Mesendoderm (in vitro differentiated cells): ENCODE data around the gene SRC.

Source experiments
- DNase-seq: peaks from one replicate; pipeline ENCODE4 v3.0.0; 2013
- H2AK5ac ChIP-seq: 2 replicates; pipeline ENCODE4 v1.6.1; 2013; ENCODE audit warnings: low read length, inconsistent platforms
- H2BK120ac ChIP-seq: 2 replicates; pipeline ENCODE4 v1.6.1; 2013; ENCODE audit warnings: low read depth, mild to moderate bottlenecking, low read length, moderate library complexity, mixed read lengths
- H2BK15ac ChIP-seq: replicated peaks from 2 replicates; pipeline ENCODE4 v1.6.1; 2013; ENCODE audit warnings: low read depth, mild to moderate bottlenecking, moderate library complexity
- H2BK5ac ChIP-seq: 2 replicates; pipeline ENCODE4 v1.6.1; 2013; ENCODE audit warnings: low read length, inconsistent platforms
- H3K18ac ChIP-seq: 2 replicates; pipeline ENCODE4 v1.6.1; 2013; ENCODE audit warnings: mild to moderate bottlenecking, low read length, mixed read lengths
- H3K23ac ChIP-seq: one replicate; pipeline ENCODE4 v1.6.1; 2013; ENCODE audit warnings: low read length
- H3K27ac ChIP-seq: 2 replicates; pipeline ENCODE4 v1.5.1; 2013; ENCODE audit warnings: low read depth, mild to moderate bottlenecking, inconsistent platforms, low read length, moderate library complexity
- H3K27me3 ChIP-seq: 2 replicates; pipeline ENCODE4 v1.6.1; 2013; ENCODE audit warnings: low read length, control low read depth, mild to moderate bottlenecking, inconsistent platforms; ENCODE audit not compliant: insufficient read depth, poor library complexity
- H3K36me3 ChIP-seq: 2 replicates; pipeline ENCODE4 v1.6.1; 2013; ENCODE audit warnings: low read length, inconsistent platforms; ENCODE audit not compliant: control insufficient read depth, insufficient read depth
- H3K4ac ChIP-seq: one replicate; pipeline ENCODE4 v1.6.1; 2013; ENCODE audit warnings: low read depth, mild to moderate bottlenecking, low read length, moderate library complexity
- H3K4me1 ChIP-seq: 2 replicates; pipeline ENCODE4 v1.6.1; 2013; ENCODE audit warnings: low read depth, low read length, inconsistent platforms; ENCODE audit not compliant: control insufficient read depth
- H3K4me2 ChIP-seq: 2 replicates; pipeline ENCODE4 v1.6.1; 2013; ENCODE audit warnings: low read length
- H3K4me3 ChIP-seq: 2 replicates; pipeline ENCODE4 v1.5.1; 2013; ENCODE audit warnings: mild to moderate bottlenecking, low read length
- H3K56ac ChIP-seq: one replicate; pipeline ENCODE4 v1.6.1; 2013; ENCODE audit warnings: low read length
- H3K79me1 ChIP-seq: 2 replicates; pipeline ENCODE4 v1.6.1; 2013; ENCODE audit warnings: low read length, inconsistent platforms
- H3K79me2 ChIP-seq: 2 replicates; pipeline ENCODE4 v1.6.1; 2013; ENCODE audit warnings: mild to moderate bottlenecking, low read length; ENCODE audit not compliant: control insufficient read depth, insufficient read depth
- H3K9ac ChIP-seq: 2 replicates; pipeline ENCODE4 v1.6.1; 2013; ENCODE audit warnings: low read length, inconsistent platforms
- H4K5ac ChIP-seq: one replicate; pipeline ENCODE4 v1.6.1; 2013; ENCODE audit warnings: low read length
- H4K8ac ChIP-seq: one replicate; pipeline ENCODE4 v1.6.1; 2013; ENCODE audit warnings: low read depth, mild to moderate bottlenecking, control low read depth, low read length, moderate library complexity
- WGBS: extraction: QIAGEN DNeasy Blood & Tissue Kit; methylation state at CpG from one replicate; pipeline ENCODE4 v1.1.7; 2013; ENCODE audit warnings: low lambda C conversion rate, missing lambda C conversion rate; ENCODE audit not compliant: insufficient coverage; ENCODE audit errors: extremely low coverage; 5-methylcytosine and 5-hydroxymethylcytosine counted together

Gene SRC

GRCh38 chr20:37347347-37347823 is 1.4 kb downstream of the SRC start:
- Histone ChIP-seq H3K56ac (peak overlapping the region; percentile 92), H4K5ac (no peak overlapping the region), H3K9ac (peak overlapping the region; percentile 81), H3K18ac (no peak overlapping the region), H3K27ac (no peak overlapping the region), H3K4ac (no peak overlapping the region), H3K4me1 (no peaks in the 10 kb centered on the region), H3K23ac (no peak overlapping the region), H2BK120ac (no peak overlapping the region), H3K27me3 (no peaks in the 10 kb centered on the region), H2BK5ac (no peak overlapping the region), H2BK15ac (no peak overlapping the region), H3K79me1 (peaks cover 46% of the 10 kb centered on the region), H3K4me3 (no peak overlapping the region), H4K8ac (no peak overlapping the region), H3K4me2 (peak overlapping the region; percentile 33), H2AK5ac (no peak overlapping the region), H3K79me2 (peaks cover 57% of the 10 kb centered on the region), H3K36me3 (no peaks in the 10 kb centered on the region)
- WGBS = no CpG with 5 or more reads among the region's 7 CpGs
- no peak for DNase-seq

- no CpG with 5 or more reads among the region's 11 CpGs for WGBS
- Histone ChIP-seq H3K27me3 (no peaks in the 10 kb centered on the region), H4K5ac (no peak overlapping the region), H3K79me1 (peaks cover 49% of the 10 kb centered on the region), H3K36me3 (no peaks in the 10 kb centered on the region), H3K79me2 (peaks cover 62% of the 10 kb centered on the region), H3K27ac (no peak overlapping the region), H3K4me1 (no peaks in the 10 kb centered on the region), H3K23ac (no peak overlapping the region), H2BK15ac (no peak overlapping the region), H4K8ac (no peak overlapping the region), H3K56ac (peak overlapping the region; percentile 17), H3K4ac (no peak overlapping the region), H3K4me3 (no peak overlapping the region), H3K4me2 (no peak overlapping the region), H2BK120ac (no peak overlapping the region), H3K18ac (no peak overlapping the region), H3K9ac (peak overlapping the region; percentile 18), H2AK5ac (no peak overlapping the region), H2BK5ac (no peak overlapping the region)
- no peak for DNase-seq
Observed at GRCh38 chr20:37347891-37348791, 2.2 kb downstream of the SRC start.

- Histone ChIP-seq H3K27me3 (no peaks in the 10 kb centered on the region), H2BK15ac (no peak overlapping the region), H2AK5ac (no peak overlapping the region), H3K27ac (no peak overlapping the region), H4K5ac (no peak overlapping the region), H2BK120ac (no peak overlapping the region), H3K4me1 (no peaks in the 10 kb centered on the region), H3K36me3 (no peaks in the 10 kb centered on the region), H3K56ac (no peak overlapping the region), H3K18ac (no peak overlapping the region), H3K79me2 (peaks cover 70% of the 10 kb centered on the region), H4K8ac (no peak overlapping the region), H3K4ac (no peak overlapping the region), H3K4me2 (no peak overlapping the region), H3K79me1 (peaks cover 54% of the 10 kb centered on the region), H2BK5ac (no peak overlapping the region), H3K9ac (no peak overlapping the region), H3K4me3 (no peak overlapping the region), H3K23ac (no peak overlapping the region)
- WGBS = no CpG with 5 or more reads among the region's 7 CpGs
- DNase-seq = no peak
Observed at GRCh38 chr20:37348792-37349516, 3.0 kb downstream of the SRC start.

GRCh38 chr20:37349517-37350491 is 3.9 kb downstream of the SRC start:
- Histone ChIP-seq H3K36me3 (no peaks in the 10 kb centered on the region), H3K18ac (no peak overlapping the region), H2BK120ac (no peak overlapping the region), H3K4me1 (no peaks in the 10 kb centered on the region), H3K27ac (no peak overlapping the region), H3K4ac (no peak overlapping the region), H3K79me1 (peaks cover 60% of the 10 kb centered on the region), H4K8ac (no peak overlapping the region), H3K9ac (peak overlapping the region; percentile 19), H3K23ac (peak overlapping the region; percentile 11), H2BK15ac (no peak overlapping the region), H2BK5ac (no peak overlapping the region), H3K27me3 (no peaks in the 10 kb centered on the region), H3K56ac (peak overlapping the region; percentile 53), H4K5ac (no peak overlapping the region), H3K4me2 (no peak overlapping the region), H3K79me2 (peaks cover 76% of the 10 kb centered on the region), H3K4me3 (no peak overlapping the region), H2AK5ac (no peak overlapping the region)
- no CpG with 5 or more reads among the region's 16 CpGs for WGBS
- no peak for DNase-seq
